Fibroblast of skin of left biceps (primary cell): Measurements from ENCODE around the gene RAB11A.

Experiments used
- DNase-seq, 2 experiments: peaks; one replicate each; pipeline ENCODE4 v3.0.0-alpha.2; 2013; ENCODE audit warnings: low read depth in 2 of 2

The RAB11A gene

DNA sequence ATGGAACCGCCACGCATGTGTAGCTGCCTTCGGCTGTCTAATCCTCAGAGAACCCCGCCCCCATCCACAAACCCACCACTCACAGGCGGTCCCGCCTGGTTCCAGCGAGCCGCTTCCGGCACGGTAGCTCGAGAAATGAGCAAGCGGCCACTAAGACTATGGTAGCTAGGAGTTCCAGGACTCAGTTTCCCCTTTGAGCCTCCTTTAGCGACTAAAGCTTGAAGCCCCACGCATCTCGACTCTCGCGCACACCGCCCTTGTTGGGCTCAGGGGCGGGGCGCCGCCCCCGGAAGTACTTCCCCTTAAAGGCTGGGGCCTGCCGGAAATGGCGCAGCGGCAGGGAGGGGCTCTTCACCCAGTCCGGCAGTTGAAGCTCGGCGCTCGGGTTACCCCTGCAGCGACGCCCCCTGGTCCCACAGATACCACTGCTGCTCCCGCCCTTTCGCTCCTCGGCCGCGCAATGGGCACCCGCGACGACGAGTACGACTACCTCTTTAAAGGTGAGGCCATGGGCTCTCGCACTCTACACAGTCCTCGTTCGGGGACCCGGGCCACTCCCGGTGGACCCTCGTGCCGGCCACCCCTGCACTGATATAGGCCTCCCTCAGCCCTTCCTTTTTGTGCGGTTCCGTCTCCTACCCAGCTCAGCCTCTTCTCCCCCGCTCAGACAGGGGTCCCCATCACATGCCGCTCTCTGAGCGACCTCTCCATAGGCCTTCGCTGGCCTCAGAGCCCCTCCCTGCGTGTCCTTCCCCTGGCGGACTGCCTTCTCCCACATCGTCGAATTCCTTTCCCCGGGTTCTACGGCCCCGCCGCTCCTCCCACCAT is at the start of gene RAB11A:
Gene RAB11A (plus strand): TSS at position 366 of the 828 bp plus-strand sequence. CDS start 95 bp downstream, at position 461.
- peak; percentile 89 for DNase-seq

DNA sequence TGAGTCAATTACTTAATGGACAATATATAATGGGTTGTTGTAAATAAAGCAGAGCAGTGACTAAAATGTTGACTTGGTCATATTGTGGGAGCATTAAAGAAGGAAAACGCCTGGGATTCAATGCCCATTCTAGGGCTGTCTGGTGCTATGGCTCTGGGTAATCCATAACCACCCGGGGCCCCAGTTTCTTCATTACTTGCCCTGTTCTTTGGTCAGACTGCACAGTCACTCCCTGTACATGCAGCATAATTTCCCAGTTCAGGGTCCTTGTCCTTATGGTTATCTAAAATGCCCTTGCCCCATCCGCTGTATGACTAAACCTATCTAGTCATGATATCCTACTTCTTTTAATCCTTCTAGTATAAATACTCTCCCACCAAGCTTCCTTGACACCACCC is 49.7 kb upstream of the RAB11A start:
- no peak for DNase-seq

DNA sequence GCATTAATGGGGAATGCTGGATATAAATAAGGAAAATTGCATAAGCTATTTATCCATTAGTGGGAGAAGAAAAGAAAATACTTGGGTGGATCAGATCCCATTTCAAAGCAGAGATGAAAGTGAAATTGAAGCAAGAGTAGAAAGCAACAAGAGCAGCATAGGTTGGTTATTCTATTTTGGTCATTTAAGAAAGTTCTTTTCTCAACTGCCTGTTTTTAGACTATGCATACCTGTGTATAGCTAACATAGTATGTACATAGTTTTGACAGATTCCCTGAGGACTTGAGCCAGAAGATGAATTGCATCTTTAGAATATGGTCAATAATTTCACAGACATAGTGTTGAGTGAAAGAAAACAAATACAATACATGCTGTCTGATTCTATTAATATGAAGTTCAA is 48.2 kb upstream of the RAB11A start:
- DNase-seq, result no peak

DNA sequence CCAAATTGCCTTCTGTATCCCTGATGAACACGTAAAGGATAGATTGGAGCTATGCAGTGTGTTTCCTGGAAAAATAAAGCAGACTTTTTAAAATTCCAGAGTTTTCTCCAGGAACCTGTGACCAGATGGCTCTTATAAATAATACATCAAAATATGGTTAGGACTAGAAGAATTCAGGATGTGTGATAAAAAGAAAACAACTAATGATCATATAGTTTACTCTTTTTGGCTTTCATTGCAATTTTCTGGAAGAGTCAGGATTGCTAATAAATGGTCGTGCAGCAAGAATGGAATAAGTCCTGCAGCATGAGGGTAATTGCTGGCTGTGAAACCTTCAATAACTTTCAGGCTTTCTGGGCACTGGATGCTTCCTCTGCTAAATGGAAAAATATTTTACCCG is 47.0 kb upstream of the RAB11A start:
- no peak for DNase-seq

DNA sequence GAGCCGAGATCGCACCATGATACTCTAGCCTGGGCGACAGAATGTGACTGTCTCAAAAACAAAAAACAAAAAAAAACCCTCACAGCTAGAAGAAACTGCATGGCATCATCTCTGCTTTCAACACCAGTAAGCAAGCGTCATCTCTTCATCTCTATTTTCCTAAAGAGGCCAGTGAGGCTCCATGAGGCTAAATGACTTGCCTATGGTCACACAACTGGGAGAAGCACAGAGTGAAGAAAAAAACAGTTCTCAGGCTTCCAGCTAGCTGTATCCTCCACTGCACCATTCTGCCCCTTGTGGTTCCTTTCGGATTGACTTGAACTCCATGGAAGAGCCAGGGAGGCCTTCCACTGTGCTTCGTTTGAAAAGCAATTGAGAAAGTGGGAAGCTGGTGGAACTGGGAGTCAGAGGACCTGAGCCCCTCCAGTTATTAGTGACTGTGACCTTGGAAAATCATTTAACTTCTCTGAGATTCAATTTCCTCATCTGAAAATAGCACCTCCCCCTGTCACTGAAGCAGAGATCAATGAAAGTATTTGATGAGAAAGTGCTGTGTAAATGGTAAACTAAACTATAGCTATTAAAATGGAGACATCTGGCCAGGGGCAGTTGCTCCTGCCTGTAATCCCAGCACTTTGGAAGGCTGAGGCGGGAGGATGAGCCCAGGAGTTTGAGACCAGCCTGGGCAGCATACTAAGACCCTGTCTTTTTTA is 45.1 kb upstream of the RAB11A start:
- peak; percentile 19 to 24 for DNase-seq

DNA sequence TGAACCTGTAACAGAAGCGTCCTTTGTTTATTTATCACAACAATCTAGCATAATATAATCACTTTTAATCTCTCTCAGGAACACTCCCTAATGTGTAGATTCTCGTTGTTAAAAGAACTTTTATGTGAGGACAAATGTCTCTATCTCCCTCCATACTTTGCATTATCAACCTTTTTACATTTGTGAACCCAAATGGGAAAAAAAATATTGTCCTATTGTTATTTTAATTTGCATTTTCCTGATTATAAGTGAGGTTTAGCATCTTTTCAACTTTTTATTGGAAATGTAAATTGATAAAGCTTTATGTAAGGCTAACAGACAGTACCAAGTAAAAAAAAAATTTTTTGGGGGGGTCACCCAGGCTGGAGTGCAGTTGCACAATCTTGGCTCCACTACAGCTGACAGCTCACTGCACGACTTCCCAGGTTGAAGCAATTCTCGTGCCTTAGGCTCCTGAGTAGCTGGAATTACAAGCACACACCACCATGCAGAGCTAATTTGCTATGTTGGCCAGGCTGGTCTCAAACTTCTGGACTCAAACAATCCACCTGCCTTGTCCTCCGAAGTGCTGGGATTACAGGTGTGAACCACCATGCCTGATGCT is 44.2 kb upstream of the RAB11A start:
- DNase-seq, result peak in 1 of 2 experiments; percentile 8

DNA sequence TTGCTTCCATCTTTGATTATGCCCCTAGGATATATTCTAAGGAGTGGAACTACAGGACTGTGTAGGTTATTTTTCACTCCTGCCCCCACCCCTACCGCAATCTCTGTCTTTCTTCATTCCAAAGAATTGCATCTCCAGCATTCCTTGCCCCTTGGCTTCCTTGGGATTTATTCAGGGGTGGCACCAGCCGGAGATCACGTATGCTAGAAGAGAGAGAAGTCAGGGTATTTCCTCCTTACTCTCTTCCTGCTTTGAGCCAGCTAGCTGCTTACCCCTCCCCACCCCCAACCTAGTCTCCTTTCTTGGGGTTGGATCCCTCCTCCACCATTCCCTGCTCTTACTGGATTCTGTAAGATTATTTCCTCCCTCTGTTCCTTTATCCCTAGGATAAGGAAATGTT is 42.2 kb upstream of the RAB11A start:
- DNase-seq, result no peak

DNA sequence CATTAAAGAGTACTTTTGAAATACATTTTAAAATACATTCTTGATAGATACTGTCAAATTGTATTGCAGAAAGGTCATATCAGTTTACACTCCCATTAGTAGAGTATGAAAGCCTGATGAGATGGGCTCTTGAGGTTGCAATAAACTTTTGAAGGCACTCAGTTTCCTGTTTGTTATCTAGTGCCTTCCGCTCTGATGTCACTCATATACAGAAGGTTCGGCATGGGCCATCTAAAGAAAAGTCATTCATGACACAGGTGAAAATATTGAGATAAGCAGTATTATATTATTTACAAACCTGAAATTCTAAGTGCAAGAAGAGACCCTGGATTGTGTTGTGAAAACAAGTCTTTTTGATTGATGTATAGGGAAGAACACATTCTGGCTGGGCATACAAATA is 40.7 kb upstream of the RAB11A start:
- no peak for DNase-seq

DNA sequence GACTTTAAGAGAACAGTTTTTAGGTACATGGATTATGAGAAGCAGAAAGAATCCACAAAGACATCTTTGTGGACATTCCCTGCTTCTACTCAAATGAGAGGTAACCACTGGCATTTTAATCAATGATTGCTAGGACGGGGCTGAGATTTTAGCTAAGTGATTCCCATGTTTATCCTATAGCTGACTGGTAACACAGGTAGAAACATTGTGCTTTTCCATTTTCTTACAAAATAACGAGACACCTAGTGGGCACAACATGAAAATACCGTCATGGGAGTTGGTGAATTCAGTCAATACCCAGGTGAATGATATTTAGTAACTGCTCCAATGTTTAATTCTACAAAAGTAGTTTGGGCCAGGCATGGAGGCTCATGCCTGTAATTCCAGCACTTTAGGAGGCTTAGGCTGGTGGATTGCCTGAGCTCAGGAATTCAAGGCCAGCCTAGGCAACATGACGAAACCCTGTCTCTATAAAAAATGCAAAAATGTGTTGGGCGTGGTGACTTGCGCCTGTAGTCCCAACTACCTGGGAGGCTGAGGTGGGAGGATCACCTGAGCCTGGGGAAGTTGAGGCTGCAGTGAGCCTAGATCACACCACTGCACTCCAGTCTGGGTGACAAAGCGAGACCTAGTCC is 40.0 kb upstream of the RAB11A start:
- no peak for DNase-seq

DNA sequence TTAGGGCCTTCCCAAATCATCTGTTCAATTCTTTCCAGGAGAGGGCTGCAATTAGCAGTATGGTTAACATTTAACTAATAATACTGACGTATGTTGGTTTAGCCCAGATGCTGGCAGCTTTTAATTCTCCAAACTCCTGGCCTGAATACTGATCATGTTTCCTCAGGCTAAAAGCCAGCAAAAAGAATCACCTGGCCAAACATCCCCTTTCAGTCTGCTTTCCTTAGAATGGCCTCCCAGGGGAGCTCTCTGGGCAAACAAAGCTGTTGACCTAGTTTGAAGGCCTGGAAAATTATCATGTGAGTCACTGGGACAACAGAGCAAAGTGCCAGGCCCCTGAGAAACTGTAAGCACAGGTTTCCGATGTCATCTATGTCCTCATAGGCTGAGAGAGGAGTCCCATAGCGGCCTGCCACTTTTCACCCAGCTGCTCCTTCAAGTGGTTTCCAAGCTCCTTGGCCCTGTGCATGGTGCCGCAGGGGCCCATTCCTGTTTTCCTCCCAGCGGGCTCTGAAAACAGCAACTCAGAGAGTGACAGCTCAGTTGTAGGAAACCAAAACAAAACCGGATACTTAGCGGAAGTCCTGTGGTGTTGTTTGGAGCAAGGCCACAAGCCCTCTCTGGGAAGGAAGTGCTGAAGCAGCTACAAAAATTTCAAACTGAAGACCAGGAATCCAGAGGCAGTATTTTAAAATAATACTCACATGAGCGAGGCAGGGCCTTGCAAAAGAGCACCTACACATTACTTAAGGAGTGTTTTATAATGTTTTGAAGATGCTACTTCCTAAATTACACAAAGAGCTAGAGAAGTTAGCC is 36.5 kb upstream of the RAB11A start:
- peak; percentile 44 for DNase-seq

DNA sequence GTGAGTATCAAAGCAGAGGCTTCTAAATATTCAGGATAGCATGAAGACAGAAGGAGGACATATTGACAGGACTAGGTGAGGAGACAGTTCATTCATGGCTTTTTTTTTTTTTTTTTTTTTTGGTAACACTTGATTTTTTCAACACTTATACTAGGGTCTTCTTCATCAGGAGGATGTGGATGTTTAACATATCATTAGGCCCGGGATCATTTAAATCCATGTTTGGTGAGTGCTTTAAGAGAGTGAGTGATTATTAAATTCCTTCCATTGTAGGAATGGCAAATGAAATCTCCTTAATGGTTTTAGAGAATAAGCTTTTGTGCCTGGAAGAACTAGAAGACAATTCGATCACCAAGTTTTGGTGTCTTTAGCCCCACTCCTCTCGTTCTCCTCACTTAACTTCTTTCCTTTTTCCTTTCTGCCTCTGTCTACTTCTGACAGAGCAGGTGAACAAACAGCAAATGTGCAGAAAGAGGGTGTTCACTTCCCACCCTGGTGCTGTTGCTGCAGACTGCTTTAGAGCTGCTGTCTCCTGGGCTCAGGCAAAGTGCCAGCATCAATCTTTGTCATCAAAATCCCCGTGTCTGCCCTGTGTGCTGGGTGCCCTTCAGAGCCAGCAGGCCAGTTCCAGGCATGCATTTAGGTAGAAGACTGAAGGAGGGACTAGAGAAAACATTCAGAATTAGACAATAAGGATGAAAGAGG is 35.6 kb upstream of the RAB11A start:
- no peak for DNase-seq

DNA sequence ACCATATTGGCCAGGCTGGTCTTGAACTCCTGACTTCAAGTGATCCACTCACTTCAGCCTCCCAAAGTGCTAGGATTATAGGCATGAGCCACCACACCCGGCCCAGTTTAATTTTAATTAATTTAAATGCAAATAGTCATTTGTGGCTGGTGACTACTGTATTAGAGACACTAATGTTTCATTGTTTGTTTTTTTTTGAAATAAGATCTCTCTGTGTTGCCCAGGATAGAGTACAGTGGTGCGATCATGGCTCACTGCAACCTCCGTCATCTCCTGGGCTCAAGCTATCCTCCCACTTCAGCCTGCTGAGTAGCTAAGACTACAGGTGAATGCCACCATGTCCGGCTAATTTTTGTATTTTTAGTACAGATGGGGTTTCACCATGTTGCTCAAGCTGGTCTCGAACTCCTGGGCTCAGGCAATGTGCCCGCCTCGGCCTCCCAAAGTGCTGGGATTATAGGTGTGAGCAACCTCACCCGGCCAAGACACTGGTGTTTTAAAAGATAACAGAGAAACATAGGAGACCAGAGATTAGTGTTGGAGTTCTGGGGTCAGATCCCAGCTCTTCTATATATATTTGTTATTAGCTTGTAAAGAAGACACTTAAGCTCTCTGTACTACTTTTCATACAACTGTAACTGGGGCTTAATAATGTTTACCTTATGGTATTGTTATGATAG is 34.5 kb upstream of the RAB11A start:
- no peak for DNase-seq

DNA sequence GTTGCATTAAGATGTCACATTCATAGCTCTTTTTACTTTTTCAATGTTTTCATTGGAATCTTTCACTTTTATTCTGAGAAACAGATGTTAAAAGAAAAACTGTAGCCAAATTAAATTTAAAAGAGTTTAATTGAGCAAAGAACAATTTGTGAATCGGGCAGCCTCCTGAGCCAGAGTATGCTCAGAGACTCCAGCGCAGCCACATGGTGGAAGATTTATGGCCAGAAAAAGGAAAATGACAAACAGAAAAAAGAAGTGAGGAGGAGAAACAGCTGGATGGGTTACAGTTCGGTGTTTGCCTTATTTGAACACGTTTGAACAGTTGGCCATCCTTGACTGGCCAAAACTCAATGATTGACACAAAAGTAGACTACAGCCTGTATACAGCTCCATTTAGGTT is 33.8 kb upstream of the RAB11A start:
- DNase-seq, result no peak

DNA sequence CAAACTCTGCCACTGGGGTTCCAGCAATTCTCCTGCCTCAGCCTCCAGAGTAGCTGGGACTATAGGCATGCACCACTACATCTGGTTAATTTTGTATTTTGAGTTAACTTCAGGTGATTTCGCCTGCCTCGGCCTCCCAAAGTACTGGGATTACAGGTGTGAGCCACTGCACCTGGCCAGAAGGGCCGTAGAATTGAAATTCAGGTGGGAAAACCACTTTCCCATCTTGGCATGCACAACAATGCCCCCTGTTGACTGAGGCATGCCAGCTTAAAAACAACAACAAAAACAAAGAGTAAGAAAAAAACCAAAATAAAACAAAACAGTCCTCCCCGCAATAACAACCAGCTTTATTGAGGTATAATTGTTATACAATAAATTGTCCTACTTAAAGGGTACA is 32.6 kb upstream of the RAB11A start:
- DNase-seq, result no peak

DNA sequence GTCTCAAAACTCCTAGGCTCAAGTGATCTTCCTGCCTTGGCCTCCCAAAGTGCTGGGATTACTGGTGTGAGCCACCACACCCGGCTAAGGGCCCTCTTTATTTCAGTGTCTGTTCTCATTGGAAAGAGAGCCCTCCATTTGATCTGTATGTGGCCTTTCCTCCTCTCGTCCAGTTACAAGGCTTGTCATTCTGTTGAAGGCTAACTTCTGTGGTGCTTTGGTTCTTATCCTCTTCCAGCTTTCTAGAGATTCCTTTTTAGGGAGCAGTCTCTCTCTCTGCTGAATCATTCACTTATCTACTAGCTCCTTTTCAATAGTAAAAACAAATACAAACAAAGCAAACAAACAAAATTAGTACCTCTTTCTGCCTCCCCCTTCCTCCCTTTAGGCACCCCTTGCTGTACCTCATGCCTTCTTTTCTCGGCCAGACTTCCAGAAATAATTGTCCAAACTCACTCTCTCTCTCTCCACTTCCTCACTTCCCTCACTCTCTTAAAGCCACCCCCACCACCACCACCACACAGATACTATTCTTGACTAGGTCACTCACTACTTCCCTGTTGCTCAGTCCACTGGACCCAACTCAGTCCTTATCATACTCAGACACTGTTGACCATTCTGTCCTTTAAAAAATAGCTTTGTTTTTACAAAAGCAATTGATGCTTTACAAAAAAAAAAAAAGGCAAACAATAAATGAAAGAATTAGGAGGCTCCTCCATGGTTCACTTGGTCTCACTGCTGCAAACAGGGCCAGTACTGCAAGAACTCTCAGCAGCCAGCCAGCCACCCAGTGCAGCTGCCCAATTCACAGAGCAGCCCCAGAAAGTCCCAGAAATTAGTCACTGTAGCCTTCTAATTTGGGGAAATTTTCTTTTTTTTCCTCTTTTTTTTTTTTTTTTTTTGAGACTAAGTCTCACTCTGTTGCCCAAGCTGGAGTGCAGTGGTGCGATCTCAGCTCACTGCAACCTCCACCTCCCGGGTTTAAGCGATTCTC is 31.7 kb upstream of the RAB11A start:
- no peak for DNase-seq

DNA sequence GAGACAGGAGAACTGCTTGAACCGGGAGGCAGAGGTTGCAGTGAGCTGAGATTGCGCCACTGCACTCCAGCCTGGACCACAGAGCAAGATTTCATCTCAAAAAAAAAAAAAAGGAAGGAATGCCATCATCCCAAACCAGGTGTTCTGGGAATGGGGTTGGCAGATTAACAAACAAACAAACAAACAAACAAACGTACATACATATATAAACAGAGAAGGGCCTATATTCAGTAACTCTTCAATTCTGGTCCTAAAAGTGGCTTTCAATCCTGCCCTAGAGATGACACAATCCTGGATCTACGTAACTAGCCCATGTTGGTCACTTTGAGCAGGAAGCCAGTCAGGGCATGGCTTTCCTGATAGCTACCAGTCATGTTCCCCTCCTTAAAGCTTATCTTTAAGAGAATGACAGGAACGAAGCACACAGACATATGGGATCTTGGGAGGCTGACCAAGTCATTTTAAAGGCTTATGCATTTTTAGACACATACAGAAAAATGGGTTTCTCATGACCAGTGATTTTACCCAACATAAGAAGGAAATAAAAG is 29.9 kb upstream of the RAB11A start:
- no peak for DNase-seq

DNA sequence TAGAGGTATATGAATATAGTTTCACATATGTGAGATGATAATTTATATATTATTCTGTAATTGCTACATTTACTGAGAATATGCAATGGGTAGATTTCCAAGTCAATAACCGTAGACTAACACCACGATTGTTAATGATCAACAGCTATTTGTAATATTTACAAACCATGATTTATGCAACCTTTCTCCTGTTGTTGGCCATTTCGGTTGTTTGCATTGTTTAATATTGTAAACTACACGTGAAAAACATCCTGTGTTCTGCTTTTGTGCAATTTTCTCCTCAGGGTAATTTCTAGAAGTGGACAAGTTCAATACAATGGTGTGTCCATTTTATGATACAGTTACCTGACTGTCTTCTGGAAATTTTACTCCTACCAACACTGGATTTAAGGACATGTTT is 29.3 kb upstream of the RAB11A start:
- DNase-seq, result no peak

DNA sequence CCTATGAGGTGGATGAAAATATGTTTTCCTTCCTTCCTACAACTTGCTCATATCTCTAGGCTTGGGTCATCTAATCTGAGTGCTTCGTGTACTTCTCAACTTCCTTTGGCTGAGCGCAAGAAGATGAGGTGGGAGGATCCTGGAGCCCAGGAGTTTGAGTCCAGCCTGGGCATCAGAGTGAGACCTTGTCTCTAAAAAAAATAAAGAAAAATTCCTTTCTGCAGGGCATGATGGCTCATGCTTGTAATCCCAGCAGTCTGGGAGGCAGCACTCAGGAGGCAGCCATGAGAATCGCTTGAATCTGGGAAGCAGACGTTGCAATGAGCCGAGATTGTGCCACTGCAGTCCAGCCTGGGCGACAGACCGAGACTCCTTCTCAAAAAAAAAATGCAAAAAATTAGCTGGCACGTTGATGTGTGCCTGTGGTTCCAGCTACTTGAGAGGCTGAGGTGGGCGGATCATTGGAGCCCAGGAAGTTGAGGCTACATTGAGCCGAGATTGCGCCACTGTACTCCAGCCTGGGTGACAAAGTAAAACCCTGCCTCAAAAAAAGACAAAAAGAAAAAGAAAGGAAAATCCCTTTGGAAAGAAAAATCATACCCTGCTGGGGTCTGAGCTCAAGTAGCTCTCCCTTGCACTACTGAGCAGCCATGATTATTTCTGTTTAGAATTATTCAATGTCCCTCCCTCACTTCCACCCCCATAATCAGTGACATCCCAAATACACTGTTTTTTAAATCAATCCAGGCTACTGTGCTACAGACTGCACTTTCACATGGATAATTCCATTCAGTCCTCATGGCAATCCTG is 28.0 kb upstream of the RAB11A start:
- no peak for DNase-seq
